Fibroblast of pulmonary artery (primary cell): ENCODE results near the gene CTNNA2.

Experiments used
- DNase-seq: peaks from one replicate; pipeline ENCODE4 v3.0.0-alpha.2; 2010; ENCODE audit warnings: low read depth
- H3K4me3 ChIP-seq: replicated peaks from 2 replicates; pipeline ENCODE4 v1.5.1; 2011; ENCODE audit warnings: low read depth, mild to moderate bottlenecking, control low read depth, low read length, moderate library complexity
- TF ChIP-seq, protein P1 (sequence below): IDR thresholded peaks from 2 replicates; pipeline ENCODE4 v1.5.1; 2011; ENCODE audit warnings: mild to moderate bottlenecking, control low read depth, low read length, inconsistent platforms; ENCODE audit errors: missing control alignments

CTNNA2 gene

DNA sequence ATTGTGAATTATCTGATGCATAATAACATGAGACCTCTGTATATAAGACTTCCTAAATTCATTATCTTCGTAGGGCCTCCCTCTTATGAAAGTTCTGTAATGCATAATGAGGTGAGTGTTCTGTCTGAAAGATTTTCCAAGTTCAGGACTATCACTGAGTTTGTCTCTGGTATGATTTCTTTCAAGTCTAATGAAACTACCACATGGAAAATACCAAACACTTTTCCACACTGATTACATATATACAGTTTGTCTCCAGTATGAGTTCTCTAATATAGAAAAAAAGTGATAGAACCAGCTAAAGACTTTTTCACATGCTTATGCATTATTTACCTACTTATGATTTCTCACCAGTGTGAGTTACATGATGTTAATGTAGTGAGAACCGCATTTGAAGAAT is 34.7 kb downstream of the CTNNA2 start:
- no peak overlapping the region for H3K4me3 ChIP-seq
- TF ChIP-seq, protein P1, sequence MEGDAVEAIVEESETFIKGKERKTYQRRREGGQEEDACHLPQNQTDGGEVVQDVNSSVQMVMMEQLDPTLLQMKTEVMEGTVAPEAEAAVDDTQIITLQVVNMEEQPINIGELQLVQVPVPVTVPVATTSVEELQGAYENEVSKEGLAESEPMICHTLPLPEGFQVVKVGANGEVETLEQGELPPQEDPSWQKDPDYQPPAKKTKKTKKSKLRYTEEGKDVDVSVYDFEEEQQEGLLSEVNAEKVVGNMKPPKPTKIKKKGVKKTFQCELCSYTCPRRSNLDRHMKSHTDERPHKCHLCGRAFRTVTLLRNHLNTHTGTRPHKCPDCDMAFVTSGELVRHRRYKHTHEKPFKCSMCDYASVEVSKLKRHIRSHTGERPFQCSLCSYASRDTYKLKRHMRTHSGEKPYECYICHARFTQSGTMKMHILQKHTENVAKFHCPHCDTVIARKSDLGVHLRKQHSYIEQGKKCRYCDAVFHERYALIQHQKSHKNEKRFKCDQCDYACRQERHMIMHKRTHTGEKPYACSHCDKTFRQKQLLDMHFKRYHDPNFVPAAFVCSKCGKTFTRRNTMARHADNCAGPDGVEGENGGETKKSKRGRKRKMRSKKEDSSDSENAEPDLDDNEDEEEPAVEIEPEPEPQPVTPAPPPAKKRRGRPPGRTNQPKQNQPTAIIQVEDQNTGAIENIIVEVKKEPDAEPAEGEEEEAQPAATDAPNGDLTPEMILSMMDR: no peak

DNA sequence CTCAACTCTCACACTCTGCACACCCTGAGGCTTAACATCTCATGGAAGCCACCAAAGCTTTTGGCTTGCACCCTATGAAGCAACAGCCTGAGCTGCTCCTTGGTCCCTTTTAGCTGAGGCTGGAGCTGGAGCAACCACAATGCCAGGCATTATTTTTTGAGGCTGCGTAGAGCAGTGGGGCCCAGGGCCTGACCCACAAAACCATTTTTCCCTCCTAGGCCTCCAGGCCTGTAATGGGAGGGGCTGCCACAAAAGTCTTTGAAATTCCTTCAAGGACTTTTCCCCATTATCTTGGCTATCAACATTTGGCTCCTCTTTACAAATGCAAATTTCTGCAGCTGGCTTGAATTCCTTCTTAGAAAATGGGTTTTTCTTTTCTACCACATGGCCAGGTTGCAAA is 39.8 kb downstream of the CTNNA2 start:
- H3K4me3 ChIP-seq: no peak overlapping the region
- DNase-seq: no peak
- TF ChIP-seq, protein P1: no peak

More for the DNA sequence above, 34.7 kb downstream of the CTNNA2 start:
- no peak for DNase-seq

DNA sequence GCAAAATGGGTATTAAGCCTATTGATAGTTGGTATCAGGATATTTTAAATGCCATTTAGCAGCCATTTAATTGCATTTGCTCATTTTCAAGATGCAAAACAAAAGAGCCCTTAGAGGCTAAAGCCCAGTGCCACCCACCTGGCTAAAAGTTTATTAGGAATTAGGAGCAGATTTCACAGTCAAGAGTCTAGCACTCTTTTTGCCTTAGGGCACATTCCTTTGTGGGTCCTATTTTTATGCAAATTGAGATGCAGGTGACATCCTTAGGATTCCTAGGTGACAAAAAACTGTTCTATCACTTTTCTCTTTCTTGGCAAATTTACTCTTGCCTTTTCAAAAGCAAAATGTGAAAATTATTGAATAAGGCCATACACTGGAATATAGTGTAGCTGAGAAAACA is 42.0 kb downstream of the CTNNA2 start:
- TF ChIP-seq, protein P1: no peak
- H3K4me3 ChIP-seq: no peak overlapping the region
- DNase-seq: no peak

- TF ChIP-seq, protein P1: no peak
- H3K4me3 ChIP-seq: no peak overlapping the region
- DNase-seq: no peak
Measured at GRCh38 chr2:79564065-79564464, 51.2 kb downstream of the CTNNA2 start.

GRCh38 chr2:79569048-79569447 is 56.2 kb downstream of the CTNNA2 start:
- TF ChIP-seq, protein P1: no peak
- no peak for DNase-seq
- H3K4me3 ChIP-seq: no peak overlapping the region

- H3K4me3 ChIP-seq: no peak overlapping the region
- TF ChIP-seq, protein P1: no peak
- DNase-seq: no peak
Measured at GRCh38 chr2:79573895-79574674, 61.2 kb downstream of the CTNNA2 start.

DNA sequence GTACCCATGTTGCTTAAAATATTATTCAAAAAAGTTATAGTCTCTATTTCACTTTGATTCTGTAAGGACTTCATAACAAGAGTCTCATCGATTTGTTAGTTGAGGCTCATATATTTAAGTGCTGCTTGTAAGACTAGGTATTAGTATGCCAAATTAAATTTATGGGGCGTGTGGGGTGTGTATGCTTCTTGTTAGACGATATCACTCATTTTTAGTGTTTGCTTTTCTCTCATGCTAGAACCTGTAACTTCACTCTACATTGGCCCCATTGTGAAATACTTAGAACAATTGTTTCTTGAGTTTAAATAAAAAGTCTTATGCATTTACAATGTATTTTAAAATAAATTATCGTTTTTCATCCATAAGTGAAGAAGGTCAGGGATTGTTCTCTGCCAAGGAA is 63.6 kb downstream of the CTNNA2 start:
- TF ChIP-seq, protein P1: no peak
- H3K4me3 ChIP-seq: no peak overlapping the region
- DNase-seq: no peak
